ENCODE results near the gene AK3.
"Not testable (repeated sequence)": the region's sequence is repeated elsewhere in the genome, so short reads cannot be mapped to it uniquely, and the experiment has no call there.

AK3 gene

GRCh38 chr9:4740638-4741364, at the start of gene AK3:
TSS of gene AK3 (minus strand) at chr9:4741202. CDS start at chr9:4741087, 115 bp downstream.
- Histone ChIP-seq H3K36me3 (ENCODE audit: control insufficient read depth in 2 of 2, insufficient read depth in 2 of 2, low read length in 2 of 2) (no peaks in the 10 kb centered on the region), H3K4me3 (ENCODE audit: low read length in 2 of 2) (peak within 1 kb of the TSS; percentile 87 to 93), H3K27me3 (ENCODE audit: control insufficient read depth in 2 of 2, insufficient read depth in 2 of 2, low read length in 2 of 2) (no peaks in the 10 kb centered on the region), H3K27ac (ENCODE audit: low read depth in 2 of 2, low read length in 2 of 2) (peak within 1 kb of the TSS; percentile 97 to 99), H3K9ac (ENCODE audit: low read depth in 1 of 2, low read length in 2 of 2) (peak within 1 kb of the TSS; percentile 95 to 99), H3K9me3 (ENCODE audit: control insufficient read depth in 2 of 2, low read length in 2 of 2) (no peaks in the 10 kb centered on the region), H3K4me1 (ENCODE audit: control insufficient read depth in 2 of 2, insufficient read depth in 2 of 2, low read length in 2 of 2) (peaks cover 6 to 13% of the 10 kb centered on the region in 2 donors)

GRCh38 chr9:4788703-4789102, 47.7 kb upstream of the AK3 start:
- Histone ChIP-seq H3K4me1 (ENCODE audit: control insufficient read depth in 2 of 2, insufficient read depth in 2 of 2, low read length in 2 of 2) (peaks cover 0 to 7% of the 10 kb centered on the region in 2 donors), H3K4me3 (ENCODE audit: low read length in 2 of 2) (no peak overlapping the region)

DNA sequence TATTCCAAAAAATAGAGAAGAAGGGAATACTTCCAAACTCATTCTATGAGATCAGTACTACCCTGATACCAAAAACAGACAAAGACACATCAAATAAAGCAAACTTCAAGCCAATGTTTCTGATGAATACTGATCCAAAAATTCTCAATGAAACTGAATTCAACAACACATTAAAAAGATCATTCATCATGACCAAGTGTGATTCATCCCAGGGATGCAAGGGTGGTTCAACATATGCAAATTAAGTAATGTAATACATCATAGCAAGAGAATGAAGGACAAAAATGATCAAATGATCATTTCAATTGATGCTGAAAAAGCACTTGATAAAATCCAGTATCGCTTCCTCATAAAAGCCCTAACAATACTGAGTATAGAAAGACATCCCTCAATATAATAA, 46.9 kb upstream of the AK3 start:
- no peak overlapping the region for H3K4me3 ChIP-seq (ENCODE audit: low read length in 2 of 2)
- peaks cover 0 to 7% of the 10 kb centered on the region in 2 donors for H3K4me1 ChIP-seq (ENCODE audit: control insufficient read depth in 2 of 2, insufficient read depth in 2 of 2, low read length in 2 of 2)
- no peak overlapping the region for H3K27ac ChIP-seq (ENCODE audit: low read depth in 2 of 2, low read length in 2 of 2)
- H3K27me3 ChIP-seq (ENCODE audit: control insufficient read depth in 2 of 2, insufficient read depth in 2 of 2, low read length in 2 of 2), result peaks cover 0 to 3% of the 10 kb centered on the region in 2 donors
- H3K36me3 ChIP-seq (ENCODE audit: control insufficient read depth in 2 of 2, insufficient read depth in 2 of 2, low read length in 2 of 2), result no peaks in the 10 kb centered on the region
- no peaks in the 10 kb centered on the region for H3K9me3 ChIP-seq (ENCODE audit: control insufficient read depth in 2 of 2, low read length in 2 of 2)
- H3K9ac ChIP-seq (ENCODE audit: low read depth in 1 of 2, low read length in 2 of 2), result no peak overlapping the region

More at GRCh38 chr9:4788703-4789102, 47.7 kb upstream of the AK3 start:
- no peak overlapping the region for H3K27ac ChIP-seq (ENCODE audit: low read depth in 2 of 2, low read length in 2 of 2)
- no peak overlapping the region for H3K9ac ChIP-seq (ENCODE audit: low read depth in 1 of 2, low read length in 2 of 2)
- H3K27me3 ChIP-seq (ENCODE audit: control insufficient read depth in 2 of 2, insufficient read depth in 2 of 2, low read length in 2 of 2), result peaks cover 0 to 3% of the 10 kb centered on the region in 2 donors
- no peaks in the 10 kb centered on the region for H3K9me3 ChIP-seq (ENCODE audit: control insufficient read depth in 2 of 2, low read length in 2 of 2)
- no peaks in the 10 kb centered on the region for H3K36me3 ChIP-seq (ENCODE audit: control insufficient read depth in 2 of 2, insufficient read depth in 2 of 2, low read length in 2 of 2)

- Histone ChIP-seq H3K27ac (ENCODE audit: low read depth in 2 of 2, low read length in 2 of 2) (no peak overlapping the region), H3K9me3 (ENCODE audit: control insufficient read depth in 2 of 2, low read length in 2 of 2) (no peaks in the 10 kb centered on the region), H3K4me1 (ENCODE audit: control insufficient read depth in 2 of 2, insufficient read depth in 2 of 2, low read length in 2 of 2) (no peaks in the 10 kb centered on the region), H3K4me3 (ENCODE audit: low read length in 2 of 2) (no peak overlapping the region), H3K9ac (ENCODE audit: low read depth in 1 of 2, low read length in 2 of 2) (no peak overlapping the region), H3K36me3 (ENCODE audit: control insufficient read depth in 2 of 2, insufficient read depth in 2 of 2, low read length in 2 of 2) (no peaks in the 10 kb centered on the region), H3K27me3 (ENCODE audit: control insufficient read depth in 2 of 2, insufficient read depth in 2 of 2, low read length in 2 of 2) (peaks cover 0 to 3% of the 10 kb centered on the region in 2 donors)
Measured at GRCh38 chr9:4786599-4786998, 45.6 kb upstream of the AK3 start.

DNA sequence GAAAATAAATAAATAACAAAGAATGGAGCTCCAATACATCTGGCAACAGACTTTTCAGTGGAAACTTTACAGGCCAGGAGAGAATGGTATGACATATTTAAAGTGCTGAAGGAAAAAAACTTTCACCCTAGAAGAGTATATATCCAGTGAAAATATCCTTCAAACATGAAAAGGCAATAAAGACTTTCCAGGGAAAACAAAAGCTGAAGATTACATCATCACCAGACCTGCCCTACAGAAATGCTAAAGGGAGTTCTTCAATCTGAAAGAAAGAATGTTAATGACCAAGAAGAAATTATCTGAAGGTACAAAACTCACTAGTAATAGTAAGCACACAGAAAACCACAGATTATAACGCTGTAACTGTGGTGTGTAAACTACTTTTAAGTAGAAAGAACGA, 43.4 kb upstream of the AK3 start:
- Histone ChIP-seq H3K27me3 (ENCODE audit: control insufficient read depth in 2 of 2, insufficient read depth in 2 of 2, low read length in 2 of 2) (no peaks in the 10 kb centered on the region), H3K27ac (ENCODE audit: low read depth in 2 of 2, low read length in 2 of 2) (no peak overlapping the region), H3K9ac (ENCODE audit: low read depth in 1 of 2, low read length in 2 of 2) (no peak overlapping the region), H3K36me3 (ENCODE audit: control insufficient read depth in 2 of 2, insufficient read depth in 2 of 2, low read length in 2 of 2) (no peaks in the 10 kb centered on the region), H3K4me1 (ENCODE audit: control insufficient read depth in 2 of 2, insufficient read depth in 2 of 2, low read length in 2 of 2) (no peaks in the 10 kb centered on the region), H3K9me3 (ENCODE audit: control insufficient read depth in 2 of 2, low read length in 2 of 2) (no peaks in the 10 kb centered on the region), H3K4me3 (ENCODE audit: low read length in 2 of 2) (no peak overlapping the region)

GRCh38 chr9:4783191-4783590, 42.2 kb upstream of the AK3 start:
- H3K9ac ChIP-seq (ENCODE audit: low read depth in 1 of 2, low read length in 2 of 2); H3K4me1 ChIP-seq (ENCODE audit: control insufficient read depth in 2 of 2, insufficient read depth in 2 of 2, low read length in 2 of 2); H3K27ac ChIP-seq (ENCODE audit: low read depth in 2 of 2, low read length in 2 of 2): not testable (repeated sequence)

DNA sequence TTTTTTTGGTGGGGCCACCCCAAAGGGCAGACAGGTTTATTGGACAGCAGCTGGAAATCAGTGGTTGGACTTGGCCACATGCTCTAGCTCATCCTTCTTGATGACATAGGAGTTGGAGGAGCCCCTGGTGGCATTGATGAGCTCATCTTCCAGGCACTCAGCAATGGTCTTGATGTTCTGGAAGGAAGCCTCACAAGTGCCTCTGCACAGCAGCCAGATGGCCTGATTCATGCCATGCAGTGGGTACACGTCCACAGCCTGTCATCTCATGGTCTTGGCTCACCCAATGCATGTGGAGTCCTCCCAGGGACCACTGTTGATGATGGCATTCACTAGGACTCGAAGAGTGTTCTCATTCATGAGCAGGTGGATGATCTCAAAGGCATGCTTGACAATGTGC, 40.4 kb upstream of the AK3 start:
- no peak overlapping the region for H3K4me3 ChIP-seq (ENCODE audit: low read length in 2 of 2)
- H3K27ac ChIP-seq (ENCODE audit: low read depth in 2 of 2, low read length in 2 of 2), result no peak overlapping the region
- no peaks in the 10 kb centered on the region for H3K4me1 ChIP-seq (ENCODE audit: control insufficient read depth in 2 of 2, insufficient read depth in 2 of 2, low read length in 2 of 2)
- no peaks in the 10 kb centered on the region for H3K27me3 ChIP-seq (ENCODE audit: control insufficient read depth in 2 of 2, insufficient read depth in 2 of 2, low read length in 2 of 2)
- H3K9ac ChIP-seq (ENCODE audit: low read depth in 1 of 2, low read length in 2 of 2), result no peak overlapping the region
- H3K36me3 ChIP-seq (ENCODE audit: control insufficient read depth in 2 of 2, insufficient read depth in 2 of 2, low read length in 2 of 2), result no peaks in the 10 kb centered on the region
- H3K9me3 ChIP-seq (ENCODE audit: control insufficient read depth in 2 of 2, low read length in 2 of 2), result no peaks in the 10 kb centered on the region

More at GRCh38 chr9:4783191-4783590, 42.2 kb upstream of the AK3 start:
- not testable (repeated sequence) for H3K27me3 ChIP-seq (ENCODE audit: control insufficient read depth in 2 of 2, insufficient read depth in 2 of 2, low read length in 2 of 2); H3K9me3 ChIP-seq (ENCODE audit: control insufficient read depth in 2 of 2, low read length in 2 of 2); H3K36me3 ChIP-seq (ENCODE audit: control insufficient read depth in 2 of 2, insufficient read depth in 2 of 2, low read length in 2 of 2); H3K4me3 ChIP-seq (ENCODE audit: low read length in 2 of 2)

DNA sequence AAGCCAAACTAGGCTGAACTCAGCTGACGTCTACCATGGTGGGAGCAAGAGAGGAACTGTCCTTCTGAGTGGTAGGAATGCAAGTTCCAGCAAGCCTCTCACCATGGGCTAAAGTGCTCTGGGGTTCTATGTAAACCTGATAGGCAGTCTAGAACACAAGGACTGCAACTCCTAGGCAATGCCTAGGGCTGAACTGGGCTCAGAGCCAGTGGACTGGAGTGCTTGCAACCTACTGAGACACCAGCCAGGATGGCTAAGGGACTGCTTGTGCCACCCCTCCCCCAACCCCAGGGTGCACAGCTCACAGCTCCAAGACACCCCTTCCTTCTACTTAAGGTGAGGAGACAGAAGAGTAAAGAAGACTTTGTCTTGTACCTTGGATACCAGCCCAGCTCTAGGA, 39.6 kb upstream of the AK3 start:
- H3K9ac ChIP-seq (ENCODE audit: low read depth in 1 of 2, low read length in 2 of 2), result no peak overlapping the region
- H3K36me3 ChIP-seq (ENCODE audit: control insufficient read depth in 2 of 2, insufficient read depth in 2 of 2, low read length in 2 of 2), result no peaks in the 10 kb centered on the region
- H3K4me1 ChIP-seq (ENCODE audit: control insufficient read depth in 2 of 2, insufficient read depth in 2 of 2, low read length in 2 of 2), result no peaks in the 10 kb centered on the region
- H3K27me3 ChIP-seq (ENCODE audit: control insufficient read depth in 2 of 2, insufficient read depth in 2 of 2, low read length in 2 of 2), result no peaks in the 10 kb centered on the region
- H3K4me3 ChIP-seq (ENCODE audit: low read length in 2 of 2), result no peak overlapping the region
- H3K27ac ChIP-seq (ENCODE audit: low read depth in 2 of 2, low read length in 2 of 2), result no peak overlapping the region
- no peaks in the 10 kb centered on the region for H3K9me3 ChIP-seq (ENCODE audit: control insufficient read depth in 2 of 2, low read length in 2 of 2)

- H3K27me3 ChIP-seq (ENCODE audit: control insufficient read depth in 2 of 2, insufficient read depth in 2 of 2, low read length in 2 of 2); H3K4me1 ChIP-seq (ENCODE audit: control insufficient read depth in 2 of 2, insufficient read depth in 2 of 2, low read length in 2 of 2); H3K27ac ChIP-seq (ENCODE audit: low read depth in 2 of 2, low read length in 2 of 2): not testable (repeated sequence)
Measured at GRCh38 chr9:4774958-4775357, 34.0 kb upstream of the AK3 start.

GRCh38 chr9:4774209-4774608, 33.2 kb upstream of the AK3 start:
- Histone ChIP-seq H3K4me3 (ENCODE audit: low read length in 2 of 2) (no peak overlapping the region), H3K4me1 (ENCODE audit: control insufficient read depth in 2 of 2, insufficient read depth in 2 of 2, low read length in 2 of 2) (no peaks in the 10 kb centered on the region), H3K27ac (ENCODE audit: low read depth in 2 of 2, low read length in 2 of 2) (no peak overlapping the region), H3K9me3 (ENCODE audit: control insufficient read depth in 2 of 2, low read length in 2 of 2) (no peaks in the 10 kb centered on the region), H3K36me3 (ENCODE audit: control insufficient read depth in 2 of 2, insufficient read depth in 2 of 2, low read length in 2 of 2) (no peaks in the 10 kb centered on the region), H3K27me3 (ENCODE audit: control insufficient read depth in 2 of 2, insufficient read depth in 2 of 2, low read length in 2 of 2) (no peaks in the 10 kb centered on the region), H3K9ac (ENCODE audit: low read depth in 1 of 2, low read length in 2 of 2) (no peak overlapping the region)

More at GRCh38 chr9:4774958-4775357, 34.0 kb upstream of the AK3 start:
- H3K4me3 ChIP-seq (ENCODE audit: low read length in 2 of 2); H3K9me3 ChIP-seq (ENCODE audit: control insufficient read depth in 2 of 2, low read length in 2 of 2); H3K36me3 ChIP-seq (ENCODE audit: control insufficient read depth in 2 of 2, insufficient read depth in 2 of 2, low read length in 2 of 2); H3K9ac ChIP-seq (ENCODE audit: low read depth in 1 of 2, low read length in 2 of 2): not testable (repeated sequence)

All from mucosa of rectum (tissue), 2 donors.